ENCODE results near the gene CEMIP2.
"Not testable (repeated sequence)": the region's sequence is repeated elsewhere in the genome, so short reads cannot be mapped to it uniquely, and the experiment has no call there.

GRCh38 chr9:71805096-71805495 is 36.8 kb upstream of the CEMIP2 start:
- TF ChIP-seq POLR2A, CTCF, POLR2AphosphoS5 (IDR thresholded peaks at IDR 0.05): not testable (repeated sequence)
